Loucy (cell line): ENCODE measurements around the gene KAT8.

Source experiments
- H2AFZ ChIP-seq: fragments of 200-600 bp; sonication (generic); 2 replicates; pipeline ENCODE4 v1.6.0; 2016; ENCODE audit warnings: antibody characterized with exemption, mild to moderate bottlenecking, low read length, moderate library complexity
- H3F3A ChIP-seq: fragments of 200-600 bp; 2 replicates; pipeline ENCODE4 v1.6.0; 2016; ENCODE audit warnings: antibody characterized with exemption, low read depth, mild to moderate bottlenecking
- H3K27me3 ChIP-seq: fragments of 200-600 bp; sonication (generic); 2 replicates; pipeline ENCODE4 v1.6.1; 2014; ENCODE audit warnings: low read length, mild to moderate bottlenecking; ENCODE audit not compliant: insufficient read depth, poor library complexity, severe bottlenecking
- H3K36me3 ChIP-seq: fragments of 200-600 bp; sonication (generic); 2 replicates; pipeline ENCODE4 v1.6.1; 2016; ENCODE audit warnings: low read length; ENCODE audit not compliant: insufficient read depth
- H3K4me1 ChIP-seq: fragments of 200-600 bp; sonication (generic); 2 replicates; pipeline ENCODE4 v1.5.1; 2014; ENCODE audit warnings: low read length, mild to moderate bottlenecking; ENCODE audit not compliant: insufficient read depth, poor library complexity, severe bottlenecking
- H3K4me2 ChIP-seq: fragments of 200-600 bp; sonication (generic); 2 replicates; pipeline ENCODE4 v1.6.0; 2014; ENCODE audit warnings: antibody characterized with exemption, low read length, low read depth, mild to moderate bottlenecking; ENCODE audit not compliant: poor library complexity, severe bottlenecking
- H3K4me3 ChIP-seq: fragments of 200-600 bp; sonication (generic); 2 replicates; pipeline ENCODE4 v1.5.1; 2014; ENCODE audit warnings: low read length, mild to moderate bottlenecking, mixed read lengths; ENCODE audit not compliant: poor library complexity, severe bottlenecking
- H3K79me2 ChIP-seq: fragments of 200-600 bp; sonication (generic); 2 replicates; pipeline ENCODE4 v1.6.1; 2014; ENCODE audit warnings: low read length; ENCODE audit not compliant: insufficient read depth
- H3K9ac ChIP-seq: fragments of 200-600 bp; sonication (generic); 2 replicates; pipeline ENCODE4 v1.6.0; 2014; ENCODE audit warnings: mild to moderate bottlenecking, low read depth, low read length, moderate library complexity; ENCODE audit not compliant: poor library complexity, severe bottlenecking
- H3K9me2 ChIP-seq: fragments of 200-600 bp; sonication (generic); replicated peaks from 2 replicates; pipeline ENCODE4 v1.6.1; 2016; ENCODE audit warnings: low read depth, low read length, mixed read lengths
- H3K9me3 ChIP-seq: fragments of 200-600 bp; sonication (generic); 2 replicates; pipeline ENCODE4 v1.6.1; 2014; ENCODE audit warnings: mild to moderate bottlenecking, antibody characterized with exemption, low read length, low read depth; ENCODE audit not compliant: insufficient read depth
- H4K20me1 ChIP-seq: fragments of 200-600 bp; sonication (generic); 2 replicates; pipeline ENCODE4 v1.6.0; 2014; ENCODE audit warnings: antibody characterized with exemption, low read length, mild to moderate bottlenecking; ENCODE audit not compliant: insufficient read depth, poor library complexity, severe bottlenecking
- EZH2phosphoT487 ChIP-seq: fragments of 200-600 bp; IDR thresholded peaks from 2 replicates; pipeline ENCODE4 v1.6.1; 2018; ENCODE audit warnings: antibody characterized with exemption, mild to moderate bottlenecking, moderate library complexity, borderline replicate concordance
- TF ChIP-seq, protein P1 (sequence below): fragments of 200-600 bp; sonication (generic); conservative IDR thresholded peaks from 2 replicates; pipeline ENCODE4 v1.5.1; 2014; ENCODE audit warnings: mild to moderate bottlenecking, antibody characterized with exemption, low read length

Gene KAT8

DNA sequence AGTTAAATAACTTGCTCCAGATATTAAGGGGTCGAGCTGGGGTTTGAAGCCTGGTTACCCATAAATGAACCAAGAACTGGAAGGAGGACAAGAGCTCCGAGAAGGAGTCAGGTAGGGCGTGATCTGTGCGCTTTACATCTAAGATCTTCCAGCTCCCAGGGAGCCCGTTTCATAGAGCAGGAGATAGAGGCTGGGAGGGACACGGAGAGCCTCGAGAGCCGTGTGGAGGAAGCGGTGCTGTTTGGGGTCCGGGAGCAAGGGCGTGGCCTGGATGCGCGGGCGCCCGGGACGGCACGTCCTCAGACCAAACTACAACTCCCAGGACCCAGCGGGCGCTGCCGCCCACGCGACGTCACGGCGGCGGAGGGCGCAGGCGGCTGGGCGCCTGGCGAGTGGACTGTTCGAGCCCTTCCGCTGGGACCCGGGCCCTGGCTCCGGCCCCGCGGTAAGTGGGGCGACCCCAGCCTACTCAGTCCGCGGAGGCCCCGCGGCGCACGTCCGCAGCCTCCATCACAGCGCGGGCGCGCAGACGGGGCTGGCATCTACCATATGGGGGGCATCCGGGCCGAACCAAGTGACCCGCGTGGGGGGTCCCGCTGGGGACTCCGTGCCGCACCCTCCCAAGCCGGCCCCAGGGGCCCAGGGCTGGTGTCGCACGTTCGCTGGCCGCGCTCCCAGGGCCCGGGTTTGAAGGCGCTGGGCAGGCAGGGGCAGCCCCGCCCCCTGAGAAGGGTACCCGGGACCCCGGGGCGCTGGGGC, 9.2 kb upstream of the KAT8 start, which contains the start of gene BCKDK:
BCKDK (plus strand) TSS at position 352 of the 759 bp plus-strand sequence. CDS start 838 bp downstream, outside the sequence.
- 0 out of 2 replicates have a peak, but pooled peaks cover 6% of the 10 kb centered on the region for H3F3A ChIP-seq
- peaks cover 14% of the 10 kb centered on the region for H3K4me1 ChIP-seq
- TF ChIP-seq, protein P1, sequence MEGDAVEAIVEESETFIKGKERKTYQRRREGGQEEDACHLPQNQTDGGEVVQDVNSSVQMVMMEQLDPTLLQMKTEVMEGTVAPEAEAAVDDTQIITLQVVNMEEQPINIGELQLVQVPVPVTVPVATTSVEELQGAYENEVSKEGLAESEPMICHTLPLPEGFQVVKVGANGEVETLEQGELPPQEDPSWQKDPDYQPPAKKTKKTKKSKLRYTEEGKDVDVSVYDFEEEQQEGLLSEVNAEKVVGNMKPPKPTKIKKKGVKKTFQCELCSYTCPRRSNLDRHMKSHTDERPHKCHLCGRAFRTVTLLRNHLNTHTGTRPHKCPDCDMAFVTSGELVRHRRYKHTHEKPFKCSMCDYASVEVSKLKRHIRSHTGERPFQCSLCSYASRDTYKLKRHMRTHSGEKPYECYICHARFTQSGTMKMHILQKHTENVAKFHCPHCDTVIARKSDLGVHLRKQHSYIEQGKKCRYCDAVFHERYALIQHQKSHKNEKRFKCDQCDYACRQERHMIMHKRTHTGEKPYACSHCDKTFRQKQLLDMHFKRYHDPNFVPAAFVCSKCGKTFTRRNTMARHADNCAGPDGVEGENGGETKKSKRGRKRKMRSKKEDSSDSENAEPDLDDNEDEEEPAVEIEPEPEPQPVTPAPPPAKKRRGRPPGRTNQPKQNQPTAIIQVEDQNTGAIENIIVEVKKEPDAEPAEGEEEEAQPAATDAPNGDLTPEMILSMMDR = no peak
- TF ChIP-seq EZH2phosphoT487 = no peak
- no peaks in the 10 kb centered on the region for H3K9me3 ChIP-seq
- H3K27me3 ChIP-seq = no peaks in the 10 kb centered on the region
- H3K79me2 ChIP-seq = peaks cover 29% of the 10 kb centered on the region
- peaks cover 12% of the 10 kb centered on the region; the same call in 1 of the 2 replicates for H3K36me3 ChIP-seq
- peaks cover 5% of the 10 kb centered on the region for H4K20me1 ChIP-seq
- peak within 1 kb of the TSS; percentile 79 for H3K4me3 ChIP-seq
- H3K9ac ChIP-seq = peak within 1 kb of the TSS; percentile 95
- H2AFZ ChIP-seq = peak within 1 kb of the TSS; percentile 91
- H3K4me2 ChIP-seq = peak within 1 kb of the TSS; percentile 90
- no peaks in the 10 kb centered on the region for H3K9me2 ChIP-seq

DNA sequence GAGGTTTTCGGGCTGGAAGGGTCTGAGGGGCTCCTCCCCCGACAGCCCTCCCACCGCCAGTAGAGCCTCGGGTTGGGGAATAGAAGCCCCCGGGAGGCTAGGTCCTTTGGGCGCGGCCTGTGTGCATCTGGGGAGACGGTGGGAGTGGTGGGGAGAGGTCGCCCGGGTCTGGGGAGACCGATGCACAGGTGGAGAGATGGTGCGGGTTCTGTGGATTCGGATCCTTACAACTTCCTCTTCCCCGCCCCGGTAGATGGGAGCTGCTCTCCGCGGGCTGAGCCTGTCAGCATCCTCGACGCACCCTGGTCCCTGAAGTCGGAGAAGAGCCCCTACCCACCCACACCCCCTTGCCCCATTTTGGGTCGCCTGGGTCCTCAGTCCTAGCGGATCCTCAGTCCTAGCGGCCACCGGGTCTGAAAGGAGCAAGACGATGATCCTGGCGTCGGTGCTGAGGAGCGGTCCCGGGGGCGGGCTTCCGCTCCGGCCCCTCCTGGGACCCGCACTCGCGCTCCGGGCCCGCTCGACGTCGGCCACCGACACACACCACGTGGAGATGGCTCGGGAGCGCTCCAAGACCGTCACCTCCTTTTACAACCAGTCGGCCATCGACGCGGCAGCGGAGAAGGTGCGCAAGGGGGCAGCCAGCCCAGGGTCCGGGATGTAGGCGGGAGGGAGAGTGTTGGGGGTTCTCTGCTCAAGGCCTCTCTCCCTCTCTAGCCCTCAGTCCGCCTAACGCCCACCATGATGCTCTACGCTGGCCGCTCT, 8.5 kb upstream of the KAT8 start:
- Histone ChIP-seq H4K20me1 (peaks cover 5% of the 10 kb centered on the region), H3K79me2 (peaks cover 29% of the 10 kb centered on the region), H3K4me2 (peak overlapping the region; percentile 90), H3K4me3 (peak overlapping the region; percentile 79), H3K9me3 (no peaks in the 10 kb centered on the region), H3K9me2 (no peaks in the 10 kb centered on the region), H3K27me3 (no peaks in the 10 kb centered on the region), H3F3A (peaks cover 10% of the 10 kb centered on the region; the same call in 1 of the 2 replicates), H3K4me1 (peaks cover 14% of the 10 kb centered on the region), H3K36me3 (peaks cover 12% of the 10 kb centered on the region; the same call in 1 of the 2 replicates), H3K9ac (peak overlapping the region; percentile 95), H2AFZ (peak overlapping the region; percentile 91; the same call in 1 of the 2 replicates)
- no peak for TF ChIP-seq EZH2phosphoT487
- TF ChIP-seq, protein P1 = no peak

DNA sequence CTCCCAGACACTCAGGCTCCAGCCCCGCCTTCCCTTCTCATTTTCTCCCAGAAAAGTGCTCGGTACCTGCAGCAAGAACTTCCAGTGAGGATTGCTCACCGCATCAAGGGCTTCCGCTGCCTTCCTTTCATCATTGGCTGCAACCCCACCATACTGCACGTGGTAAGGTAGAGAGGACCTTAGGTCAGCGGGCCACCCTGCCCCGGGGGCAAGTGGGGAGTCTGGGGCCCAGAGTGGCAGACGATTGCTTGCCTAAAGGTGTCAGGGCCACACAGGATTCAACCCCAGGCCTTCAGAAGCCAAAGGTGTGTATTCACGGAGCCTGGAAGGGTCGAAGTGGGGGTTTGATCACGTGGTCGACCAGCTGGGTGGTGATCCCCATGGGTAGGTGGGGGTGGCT, 7.8 kb upstream of the KAT8 start:
- no peaks in the 10 kb centered on the region for H3K9me2 ChIP-seq
- H3K4me1 ChIP-seq = peaks cover 14% of the 10 kb centered on the region
- H3K79me2 ChIP-seq = peaks cover 29% of the 10 kb centered on the region
- H3F3A ChIP-seq = peaks cover 10% of the 10 kb centered on the region; the same call in 1 of the 2 replicates
- H3K4me3 ChIP-seq = peak overlapping the region; percentile 79
- H3K9me3 ChIP-seq = no peaks in the 10 kb centered on the region
- peak overlapping the region; percentile 90 for H3K4me2 ChIP-seq
- no peaks in the 10 kb centered on the region for H3K27me3 ChIP-seq
- no peak for TF ChIP-seq EZH2phosphoT487
- TF ChIP-seq, protein P1 = no peak
- peaks cover 5% of the 10 kb centered on the region for H4K20me1 ChIP-seq
- H3K36me3 ChIP-seq = peaks cover 12% of the 10 kb centered on the region; the same call in 1 of the 2 replicates
- no peak overlapping the region for H2AFZ ChIP-seq
- peak overlapping the region; percentile 95 for H3K9ac ChIP-seq
